GM12872 (cell line): ENCODE results near the gene HELZ.

Source experiments
- CTCF ChIP-seq: IDR thresholded peaks from 3 replicates; pipeline ENCODE4 v1.5.1; 2011; ENCODE audit warnings: low read depth, mild to moderate bottlenecking, low read length, moderate library complexity; ENCODE audit not compliant: insufficient read depth

The HELZ gene

GRCh38 chr17:67283731-67284516, 38.9 kb upstream of the HELZ start:
- no peak for TF ChIP-seq CTCF

- no peak for TF ChIP-seq CTCF
Observed at GRCh38 chr17:67281743-67282142, 36.7 kb upstream of the HELZ start.

- no peak for TF ChIP-seq CTCF
Observed at GRCh38 chr17:67281053-67281452, 36.1 kb upstream of the HELZ start.

GRCh38 chr17:67280279-67280678, 35.3 kb upstream of the HELZ start:
- TF ChIP-seq CTCF, result no peak

- no peak for TF ChIP-seq CTCF
Observed at GRCh38 chr17:67279115-67279514, 34.1 kb upstream of the HELZ start.

- TF ChIP-seq CTCF, result no peak
Observed at GRCh38 chr17:67278363-67278762, 33.4 kb upstream of the HELZ start.

GRCh38 chr17:67276075-67276474, 31.1 kb upstream of the HELZ start:
- no peak for TF ChIP-seq CTCF
